HCT116 (cell line): ENCODE results near the gene NPB.

Experiments used
- ATF3 ChIP-seq: IDR thresholded peaks from 2 replicates; pipeline ENCODE4 v1.6.1; 2012
- CEBPB ChIP-seq: IDR thresholded peaks from 2 replicates; pipeline ENCODE4 v1.6.1; 2012; ENCODE audit warnings: low read depth
- CTCF ChIP-seq, 3 experiments: fragments of 200-600 bp in 1 of 3; sonication (generic) in 1 of 3; IDR thresholded peaks in 2 of 3; conservative IDR thresholded peaks in 1 of 3; 2 replicates each; pipeline ENCODE4 v1.5.1; 2012 to 2017; ENCODE audit warnings: low read depth in 2 of 3, low read length in 2 of 3, antibody characterized with exemption in 1 of 3, borderline replicate concordance in 1 of 3, control low read depth in 1 of 3, mild to moderate bottlenecking in 1 of 3, mixed read lengths in 1 of 3, mixed run types in 1 of 3, moderate library complexity in 1 of 3; ENCODE audit not compliant: insufficient read depth in 1 of 3
- EZH2phosphoT487 ChIP-seq: fragments of 200-600 bp; IDR thresholded peaks from 2 replicates; pipeline ENCODE4 v1.6.1; 2018; ENCODE audit warnings: antibody characterized with exemption, borderline replicate concordance
- POLR2A ChIP-seq: IDR thresholded peaks from 2 replicates; pipeline ENCODE4 v1.7.0; 2011; ENCODE audit warnings: borderline replicate concordance; ENCODE audit not compliant: insufficient read depth, insufficient read length; ENCODE audit errors: extremely low read depth
- POLR2AphosphoS5 ChIP-seq: IDR thresholded peaks from 2 replicates; pipeline ENCODE4 v1.6.1; 2011; ENCODE audit warnings: mild to moderate bottlenecking, low read depth, low read length, moderate library complexity
- RAD21 ChIP-seq: IDR thresholded peaks from 2 replicates; pipeline ENCODE4 v1.6.1; 2012; ENCODE audit warnings: low read depth, mild to moderate bottlenecking
- ZNF274 ChIP-seq: fragments of 200-500 bp; sonication (Bioruptor generic); IDR thresholded peaks from 2 replicates; pipeline ENCODE4 v1.6.1; 2014; ENCODE audit warnings: mild to moderate bottlenecking, low read depth, low read length, inconsistent platforms

- TF ChIP-seq POLR2A, result no peak
- TF ChIP-seq ZNF274, result no peak
- TF ChIP-seq RAD21, result no peak
- no peak for TF ChIP-seq CTCF (IDR thresholded peaks at IDR 0.05 in 2 of 3, conservative IDR thresholded peaks at IDR 0.05 in 1 of 3; ENCODE audit: borderline replicate concordance in 1 of 3, insufficient read depth in 1 of 3, low read depth in 2 of 3, low read length in 2 of 3)
- TF ChIP-seq EZH2phosphoT487, result no peak
- TF ChIP-seq POLR2AphosphoS5, result no peak
- TF ChIP-seq CEBPB, result no peak
- TF ChIP-seq ATF3, result no peak
These were observed 11.5 kb downstream of the NPB start for GRCh38 chr17:81913394-81914102.
